Head of caudate nucleus (tissue), 42 donors: ENCODE results near the gene AMDHD1.
A peak's percentile ranks its signal among the peaks of the same experiment; 100 is the strongest.
"Not testable (repeated sequence)": the region's sequence is repeated elsewhere in the genome, so short reads cannot be mapped to it uniquely, and the experiment has no call there.

Experiments
- DNase-seq, 42 donors: peaks; one replicate each; pipeline versions ENCODE4 v3.0.0 to v3.0.0-alpha.2; 2020 to 2021; ENCODE audit warnings: mixed read lengths in 7 of 42
- intact Hi-C: fragments of 100-400 bp; cut with DNase I; formaldehyde crosslinking; loops from one replicate; pipeline ENCODE4 v1.15.0; 2022

Gene AMDHD1

DNA sequence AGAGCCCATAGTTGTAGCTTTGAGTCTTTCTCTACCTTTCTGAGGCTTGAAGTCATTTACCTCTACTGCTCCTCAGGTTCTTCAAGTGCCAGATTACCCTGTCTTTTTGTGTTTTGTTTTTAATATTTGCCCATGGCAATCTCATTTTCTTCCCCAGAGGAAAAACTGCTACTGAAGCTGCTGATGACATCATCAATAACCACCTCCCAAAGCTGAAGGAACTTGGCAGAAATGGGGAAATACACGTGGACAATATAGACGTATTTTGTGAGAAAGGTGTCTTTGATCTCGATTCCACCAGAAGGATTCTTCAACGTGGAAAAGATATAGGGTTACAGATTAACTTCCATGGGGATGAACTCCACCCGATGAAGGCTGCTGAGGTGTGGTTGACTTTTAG is 17.1 kb downstream of the AMDHD1 start:
- intact Hi-C loops, result no loop called here
- no peak for DNase-seq

DNA sequence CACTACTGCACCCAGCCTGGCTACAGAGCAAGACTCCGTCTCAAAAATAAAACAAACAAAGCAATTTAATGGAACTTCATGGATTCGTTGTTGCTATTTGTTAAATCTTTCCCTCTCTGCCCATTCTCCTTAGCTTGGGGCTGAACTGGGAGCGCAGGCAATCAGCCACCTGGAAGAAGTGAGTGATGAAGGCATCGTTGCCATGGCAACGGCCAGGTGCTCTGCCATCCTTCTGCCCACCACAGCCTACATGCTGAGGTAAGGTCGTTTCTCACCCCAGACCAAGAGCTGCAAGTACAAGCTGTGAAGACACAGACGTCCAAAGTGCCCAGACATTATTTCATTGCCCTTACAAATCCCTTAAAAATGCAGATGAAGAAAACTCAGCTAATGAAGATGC is 19.1 kb downstream of the AMDHD1 start:
- intact Hi-C loops, result no loop called here
- DNase-seq, result no peak

DNA sequence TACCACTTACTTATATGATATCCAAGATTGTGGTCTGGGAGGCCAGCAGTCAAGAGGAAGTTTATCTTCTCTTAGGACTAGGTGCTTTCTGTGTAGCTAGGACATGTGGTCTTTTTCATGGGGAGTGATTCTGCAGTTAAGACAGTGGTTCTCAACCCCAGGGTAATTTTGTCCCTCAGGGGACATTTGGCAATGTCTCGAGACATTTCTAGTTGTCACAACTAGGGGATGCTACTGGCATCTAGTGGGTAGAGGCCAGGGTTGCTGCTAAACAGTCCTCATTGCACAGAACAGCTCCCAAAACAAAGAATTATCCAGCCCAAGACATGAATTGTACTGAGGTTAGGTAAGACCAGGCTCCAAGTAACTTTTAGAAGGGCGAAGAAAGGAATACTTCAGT is 20.0 kb downstream of the AMDHD1 start:
- no peak for DNase-seq
- intact Hi-C loops, result no loop called here

DNA sequence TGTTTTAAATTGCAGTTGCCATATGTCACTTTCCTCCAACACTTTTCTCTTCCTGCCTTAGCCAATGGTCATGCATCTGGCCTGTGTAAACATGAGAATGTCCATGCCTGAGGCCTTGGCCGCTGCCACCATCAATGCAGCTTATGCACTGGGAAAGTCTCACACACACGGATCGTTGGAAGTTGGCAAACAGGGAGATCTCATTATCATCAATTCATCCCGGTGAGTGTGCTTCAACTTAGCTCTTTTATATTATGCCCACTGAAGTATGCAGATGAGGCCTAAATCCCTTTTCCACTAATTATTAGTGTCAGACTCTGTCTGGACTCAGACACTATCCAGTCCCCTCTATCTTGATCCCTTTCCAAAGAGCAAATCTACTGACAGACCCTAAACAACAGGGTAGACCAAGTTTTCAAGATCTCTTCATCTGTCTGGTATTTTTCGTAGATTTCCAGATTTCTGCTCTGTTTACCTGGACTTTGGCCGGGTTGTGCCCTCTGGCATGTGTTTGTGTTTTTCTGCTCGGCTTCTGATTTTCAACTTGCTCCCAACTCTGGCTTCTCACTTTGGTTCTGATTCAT is 23.2 kb downstream of the AMDHD1 start:
- intact Hi-C loops, result no loop called here
- no peak for DNase-seq

DNA sequence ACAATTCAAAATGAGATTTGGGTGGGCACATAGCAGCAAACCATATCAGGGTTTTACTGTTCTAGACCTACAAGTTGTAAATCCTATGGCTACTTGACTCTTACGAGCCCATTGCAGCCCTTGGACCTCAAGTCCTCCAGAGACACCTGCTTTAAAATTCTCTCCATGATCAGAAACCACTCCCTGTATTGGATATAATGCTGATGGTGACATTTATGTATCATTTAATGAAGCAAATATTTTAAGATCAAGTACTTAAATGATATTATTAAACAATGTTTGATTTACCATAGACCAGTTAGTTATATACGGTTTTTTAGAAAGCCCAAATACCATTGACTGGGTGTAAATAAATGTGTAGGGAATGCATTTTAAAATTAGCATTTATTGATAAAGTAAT is 24.2 kb downstream of the AMDHD1 start:
- DNase-seq, result no peak
- intact Hi-C loops, result no loop called here

DNA sequence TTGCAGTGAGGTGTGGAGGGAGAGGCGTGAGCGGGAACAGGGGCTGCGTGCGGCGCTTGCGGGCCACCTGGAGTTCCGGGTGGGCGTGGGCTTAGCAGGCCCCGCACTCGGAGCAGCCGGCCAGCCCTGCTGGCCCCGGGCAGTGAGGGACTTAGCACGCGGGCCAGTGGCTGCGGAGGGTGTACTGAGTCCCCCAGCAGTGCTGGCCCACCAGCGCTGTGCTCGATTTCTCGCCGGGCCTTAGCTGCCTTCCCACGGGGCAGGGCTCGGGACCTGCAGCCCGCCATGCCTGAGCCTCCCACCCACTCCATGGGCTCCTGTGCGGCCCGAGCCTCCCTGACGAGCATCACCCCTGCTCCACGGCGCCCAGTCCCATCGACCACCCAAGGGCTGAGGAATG is 26.0 kb downstream of the AMDHD1 start:
- DNase-seq, intact Hi-C loops: not testable (repeated sequence)

DNA sequence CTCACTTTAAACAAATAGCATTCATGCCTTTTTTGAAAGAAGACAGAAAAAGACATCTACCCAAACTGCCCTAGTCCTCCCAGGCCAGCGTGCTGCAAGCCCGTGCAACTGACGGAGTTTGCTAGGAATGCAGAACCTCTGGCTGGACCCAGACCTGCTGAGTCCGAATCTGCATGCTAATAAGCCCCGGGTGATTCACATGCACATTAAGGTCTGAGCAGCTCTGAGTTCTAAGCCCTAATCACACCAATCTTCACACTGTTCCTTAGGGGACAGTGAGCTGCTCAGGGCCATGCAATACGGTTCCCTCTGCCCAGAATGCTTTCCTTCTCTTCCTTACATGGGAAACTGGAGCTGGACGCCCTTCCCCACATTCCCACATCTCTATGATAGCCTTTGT is 27.8 kb downstream of the AMDHD1 start:
- peak in 1 of 42 donors; percentile 39 for DNase-seq
- intact Hi-C loops, result no loop called here

DNA sequence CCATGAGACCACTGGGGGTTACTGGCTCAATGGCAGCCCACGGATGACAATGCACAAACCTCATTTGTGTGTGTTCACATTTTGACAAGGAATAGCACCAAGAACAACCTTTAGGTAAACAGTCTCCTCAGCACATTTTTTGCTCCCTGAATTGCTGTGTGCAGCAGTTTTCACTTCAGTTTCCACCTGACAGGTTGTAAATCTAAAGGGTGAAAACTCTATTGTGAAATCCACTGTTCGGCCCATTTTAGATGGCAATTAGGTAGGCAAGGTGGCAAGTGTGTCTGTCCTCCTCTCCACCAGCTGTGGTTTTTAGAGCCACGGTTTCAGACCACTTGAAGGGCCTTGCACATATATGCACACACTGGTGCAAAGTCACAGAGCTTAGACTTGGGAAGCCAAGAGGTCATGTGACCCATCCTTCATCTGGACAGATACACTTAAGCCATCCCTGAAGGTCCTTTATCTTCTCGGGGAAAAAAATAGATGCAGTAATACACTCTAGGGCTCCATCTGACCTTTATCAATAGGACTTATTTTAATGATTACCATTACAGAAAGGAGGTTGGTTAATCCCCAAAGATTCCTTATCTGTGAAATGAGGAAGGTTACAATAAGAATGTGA is 29.8 kb downstream of the AMDHD1 start:
- DNase-seq, result no peak
- intact Hi-C loops, result no loop called here

DNA sequence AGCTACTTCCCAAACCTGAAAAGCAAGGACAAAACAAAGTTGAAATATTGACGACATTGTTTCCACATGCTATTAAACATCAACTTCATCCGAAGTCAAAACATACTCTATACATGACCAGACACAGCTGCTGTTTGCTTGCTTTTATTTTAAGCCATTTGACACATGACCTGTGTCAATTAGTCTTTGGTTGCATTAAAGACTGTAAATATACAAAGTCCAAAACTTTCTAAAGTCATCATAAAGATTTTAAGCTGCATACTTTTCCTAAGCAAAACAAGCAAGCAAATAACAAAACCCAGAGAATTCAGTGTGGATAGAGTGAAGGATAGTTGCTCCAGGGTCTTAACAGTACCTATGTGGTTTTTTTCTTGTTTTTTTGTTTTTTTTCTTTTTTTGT is 31.2 kb downstream of the AMDHD1 start:
- DNase-seq, result no peak
- intact Hi-C loops, result no loop called here

DNA sequence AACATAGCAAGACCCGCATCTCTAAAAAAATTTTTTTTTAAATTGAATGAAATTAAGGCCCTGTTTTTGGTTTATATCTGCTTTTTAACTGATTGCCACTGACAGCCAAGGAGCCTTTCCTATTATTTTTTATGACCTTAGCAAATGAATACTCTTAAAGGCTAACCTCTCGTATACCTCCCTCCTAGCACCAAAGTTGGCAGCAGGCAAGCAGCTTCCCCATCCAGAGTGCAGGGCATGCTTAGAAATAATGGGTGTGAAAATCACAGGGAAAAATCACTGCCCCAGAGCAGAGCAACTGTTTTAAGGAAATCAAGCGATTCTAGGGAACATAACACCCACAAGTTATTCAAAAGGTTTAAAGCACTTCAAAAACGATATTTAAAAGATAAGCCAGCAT is 32.4 kb downstream of the AMDHD1 start:
- intact Hi-C loops, result no loop called here
- DNase-seq, result no peak

DNA sequence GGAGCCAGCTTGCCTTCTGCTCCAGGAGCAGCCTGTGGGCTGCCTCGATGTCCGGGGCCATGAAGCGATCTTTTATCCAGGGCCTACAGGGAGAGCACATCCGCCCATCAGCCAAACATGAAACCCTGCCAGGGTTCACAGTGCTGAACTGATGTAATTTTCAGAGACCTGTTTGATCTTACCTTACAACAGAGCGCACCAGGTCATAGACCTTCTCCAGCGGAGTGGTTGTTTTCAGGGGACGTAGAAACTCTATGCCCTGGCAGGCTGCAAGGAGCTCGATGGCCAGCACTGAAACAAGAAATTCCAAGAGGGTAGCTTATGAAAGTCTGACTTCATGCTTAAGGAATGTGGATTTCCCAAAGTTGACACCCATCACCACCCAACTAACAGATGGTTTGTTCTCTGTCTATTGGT is 33.3 kb downstream of the AMDHD1 start:
- DNase-seq, result no peak
- intact Hi-C loops, result no loop called here

DNA sequence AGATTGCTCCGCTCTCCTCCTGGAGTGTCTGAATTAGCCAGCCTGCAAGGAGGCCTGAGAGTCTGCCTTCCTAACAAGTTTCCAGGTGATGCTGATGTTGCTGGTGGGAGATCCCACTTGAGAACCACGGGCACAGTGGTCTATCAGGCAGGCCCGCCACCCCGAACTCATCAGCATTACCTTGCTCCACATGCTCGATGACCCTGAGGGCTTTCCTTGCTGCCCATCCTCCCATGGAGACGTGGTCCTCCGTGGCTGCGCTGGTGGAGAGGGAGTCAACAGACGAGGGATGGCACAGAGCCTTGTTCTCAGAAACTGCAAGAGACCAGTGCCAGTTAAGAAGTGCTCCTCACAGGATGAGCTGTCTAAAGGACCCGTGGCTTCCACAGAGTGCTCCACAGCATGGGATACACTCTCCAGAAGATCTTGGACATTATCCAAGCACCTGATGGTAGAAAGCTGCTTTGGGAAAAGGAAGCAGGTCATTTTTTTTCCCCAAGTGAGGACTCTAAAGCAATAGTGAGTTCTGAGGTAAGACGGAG is 34.7 kb downstream of the AMDHD1 start:
- intact Hi-C loops, result no loop called here
- DNase-seq, result no peak

DNA sequence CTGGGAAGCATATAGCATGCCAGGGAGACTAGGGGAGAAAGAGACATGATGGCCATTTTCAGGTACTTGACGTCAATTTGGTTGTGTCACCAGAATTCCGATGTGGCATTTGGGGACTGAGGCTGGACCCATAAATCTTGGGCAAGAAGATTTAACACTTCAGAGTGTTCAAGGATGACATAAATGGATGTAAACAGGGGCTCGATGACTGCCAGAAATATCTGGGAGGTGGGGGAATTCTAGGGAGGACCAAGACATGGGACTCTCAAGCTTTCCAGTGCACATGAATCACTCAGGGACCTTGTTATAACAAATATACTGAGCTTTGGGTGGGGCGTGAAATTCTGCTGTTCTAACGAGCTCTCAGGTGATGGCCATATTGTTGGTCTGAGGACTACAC is 35.2 kb downstream of the AMDHD1 start:
- no peak for DNase-seq
- intact Hi-C loops, result no loop called here

DNA sequence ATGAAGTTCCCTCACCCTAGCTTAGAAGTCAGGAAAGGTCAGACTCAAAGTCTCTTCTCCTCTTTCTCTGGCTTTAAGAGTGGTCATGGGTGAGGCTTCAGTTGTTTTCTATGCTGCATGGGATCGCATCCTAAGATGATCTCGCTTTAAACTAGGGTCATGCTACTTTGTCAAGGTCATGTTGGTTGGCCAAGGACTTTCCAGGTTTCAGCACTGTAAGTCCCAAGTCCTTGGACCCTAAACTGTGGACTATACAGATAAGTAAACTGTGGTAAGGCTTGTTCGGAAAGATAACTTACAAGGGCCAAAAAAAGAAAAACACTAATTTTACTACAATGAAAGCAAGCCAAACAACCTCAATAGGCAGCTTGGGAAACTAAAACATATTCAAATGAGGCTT is 35.6 kb downstream of the AMDHD1 start:
- no peak for DNase-seq
- intact Hi-C loops, result no loop called here

DNA sequence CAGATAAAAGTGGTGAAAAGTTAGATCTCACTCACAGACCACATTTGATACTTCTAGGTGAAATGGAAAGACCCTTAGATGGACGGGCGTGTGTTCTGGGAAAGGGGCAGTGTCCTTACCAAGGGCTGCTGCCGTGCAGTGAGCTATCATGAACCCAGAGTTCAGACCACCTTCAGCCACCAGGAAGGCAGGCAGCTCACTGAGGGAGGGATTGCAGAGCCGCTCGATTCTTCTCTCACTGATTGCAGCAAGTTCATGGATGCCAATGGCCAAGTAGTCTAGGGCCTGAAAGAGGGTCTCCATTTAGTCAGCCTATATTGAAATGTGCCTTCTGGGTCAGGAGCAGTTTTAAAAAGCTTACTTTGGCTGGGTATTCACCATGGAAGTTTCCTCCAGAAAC is 37.3 kb downstream of the AMDHD1 start:
- intact Hi-C loops, result no loop called here
- no peak for DNase-seq

DNA sequence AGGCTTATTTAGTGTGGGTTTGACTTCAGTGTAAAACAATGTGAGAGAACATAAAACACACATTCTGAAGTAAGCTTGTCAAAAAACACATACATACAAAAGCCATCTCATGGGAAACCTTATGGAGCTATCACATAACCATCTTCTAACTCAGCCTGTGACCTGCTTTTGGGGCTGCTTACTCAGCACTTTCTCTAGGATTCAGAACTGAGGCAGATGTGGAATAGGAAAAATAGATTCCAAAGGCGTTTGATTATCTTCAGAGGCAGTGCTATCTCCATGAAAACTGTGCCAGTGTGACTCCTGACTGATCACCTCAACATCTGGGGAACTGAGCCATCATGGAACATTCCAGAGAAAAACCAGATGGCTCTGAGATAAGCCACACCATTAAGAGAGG is 39.5 kb downstream of the AMDHD1 start:
- no peak for DNase-seq
- intact Hi-C loops, result no loop called here

DNA sequence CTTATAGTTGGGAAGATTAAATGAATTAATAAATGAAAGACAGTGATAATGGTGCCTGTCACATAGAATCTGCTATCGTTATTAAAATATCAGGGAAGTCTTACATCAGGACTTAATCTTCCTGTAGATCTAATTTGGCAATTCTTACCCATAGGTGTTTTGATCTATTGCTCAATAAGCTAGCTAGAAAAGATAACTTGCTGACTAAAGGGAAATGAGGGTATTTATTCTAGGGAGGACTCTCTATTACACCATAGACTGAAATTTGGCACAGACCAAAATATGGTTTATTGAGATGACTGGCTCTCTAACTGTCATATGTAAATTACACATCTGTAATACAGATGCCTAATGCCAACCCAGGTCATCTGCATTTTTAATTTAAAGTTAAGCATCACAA is 41.6 kb downstream of the AMDHD1 start:
- intact Hi-C loops, result no loop called here
- DNase-seq, result no peak

DNA sequence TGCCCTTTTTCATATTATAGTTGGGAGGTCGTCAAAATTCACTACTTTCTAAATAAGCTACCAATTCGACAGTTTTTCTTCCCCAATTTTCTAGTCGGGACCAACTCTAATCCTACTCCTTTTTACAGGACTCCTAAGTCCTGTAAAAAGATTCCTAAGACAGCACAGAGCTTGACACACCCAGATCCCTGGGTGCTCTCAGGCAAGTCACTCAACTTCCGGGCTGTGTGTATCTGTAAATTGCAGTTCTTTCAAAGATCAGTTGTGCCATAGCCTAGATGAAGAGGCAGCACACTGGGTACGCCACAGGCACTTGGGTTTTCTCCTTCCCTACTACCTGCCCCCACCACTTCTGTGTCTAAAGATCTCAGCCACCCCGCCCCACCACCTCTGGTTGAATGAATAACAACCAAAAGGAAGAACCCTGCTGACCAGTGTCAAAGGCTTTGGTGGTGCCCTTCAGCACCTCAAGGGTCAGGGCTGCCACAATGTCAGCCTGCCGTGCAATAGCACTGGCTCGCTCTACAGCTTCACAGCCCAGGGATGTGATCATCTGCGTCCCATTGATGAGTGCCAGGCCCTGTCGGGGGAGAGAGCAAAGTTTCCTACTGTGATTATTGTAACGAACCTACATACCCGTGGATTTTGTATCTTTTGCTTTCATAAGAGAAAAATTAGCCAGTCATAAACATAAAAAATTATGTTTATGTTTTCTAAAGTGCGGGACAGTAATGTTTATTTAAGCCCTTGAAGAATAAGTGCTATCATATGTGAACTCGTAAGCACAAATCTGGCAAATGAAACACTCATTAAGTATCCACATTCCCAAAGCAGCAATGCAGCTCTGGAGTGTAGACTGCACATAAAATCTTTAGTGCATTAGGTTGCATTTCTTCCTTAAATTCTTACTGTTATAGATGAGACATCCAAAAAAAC is 43.8 kb downstream of the AMDHD1 start:
- intact Hi-C loops, result no loop called here
- no peak for DNase-seq

DNA sequence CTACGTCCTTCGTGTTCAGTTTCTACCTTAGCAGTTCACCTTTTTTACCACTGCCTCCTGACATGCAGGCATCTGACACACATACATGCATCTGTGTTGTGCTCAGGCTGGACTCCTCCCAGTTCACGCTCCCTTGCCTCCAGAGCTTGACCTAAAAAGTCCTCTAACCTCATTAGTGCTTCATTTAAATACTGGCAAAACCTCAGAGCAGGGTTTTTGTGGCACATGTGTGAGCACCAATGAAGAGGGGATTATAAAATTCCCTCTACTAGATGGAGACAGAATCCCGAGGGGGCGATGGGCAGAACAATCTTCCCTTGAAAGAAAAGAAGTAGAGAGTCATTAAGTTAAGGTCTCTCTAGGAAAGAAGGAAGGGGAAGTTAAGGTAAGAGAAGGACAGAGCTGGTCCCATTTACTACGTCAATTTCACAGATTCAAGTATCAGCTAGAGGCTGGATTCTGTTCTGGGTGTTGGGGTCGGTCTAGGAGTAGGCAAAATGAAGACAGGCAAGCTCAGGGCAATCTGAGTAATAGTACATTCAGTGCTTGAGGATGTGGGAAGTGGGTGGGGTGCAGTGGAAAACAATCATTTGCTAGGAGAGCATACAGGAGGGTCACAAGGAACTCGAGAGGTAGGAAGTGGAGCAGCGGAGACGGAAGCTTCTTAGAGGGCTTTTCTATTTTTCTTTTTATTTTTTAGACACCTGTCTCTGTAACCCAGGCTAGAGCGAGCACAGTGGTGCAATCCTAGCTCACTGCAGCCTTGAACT is 45.6 kb downstream of the AMDHD1 start:
- intact Hi-C loops, result no loop called here
- no peak for DNase-seq
